K562 (cell line): ENCODE data around the gene PPP1CB. TPM values are rescaled to one million over a fixed set of nuclear protein-coding genes. Genes with fewer than 3 reads are reported as not detected.

ENCODE experiments used
- ATAC-seq: fragments of 200-7000 bp; cut with Tn5 transposase; 3 replicates; pipeline ENCODE4 v1.9.1; 2020; ENCODE audit warnings: moderate library complexity
- BruUV-seq: library from RNA; stranded (reverse); fragments of 400-500 nt; replicated peaks from 2 replicates; lab custom pipeline; 2021; lab: Mats Ljungman, UMichigan
- CTCF ChIA-PET: fragments of 300-600 bp; formaldehyde crosslinking; extraction: SDS; loops from one replicate; lab custom pipeline; 2021; ENCODE audit warnings: low intra/inter-chr PET ratio; lab: Yijun Ruan, JAX
- POLR2A ChIA-PET: fragments of 300-600, 350-650 bp; sonication (Branson Sonifier 250); formaldehyde crosslinking; extraction: SDS; loops from one replicate; lab custom pipeline; 2021; ENCODE audit warnings: antibody characterized with exemption, inconsistent platforms; lab: Yijun Ruan, JAX
- DNase-seq, 4 experiments: peaks; one replicate each; pipeline versions ENCODE4 v3.0.0 to v3.0.0-alpha.2; 2011 to 2018; ENCODE audit warnings: low spot score in 3 of 4, mixed read lengths in 3 of 4; ENCODE audit errors: extremely low read depth in 1 of 4
- FAIRE-seq: peaks from 2 replicates; lab custom pipeline; 2011; peaks lifted over from hg19 to GRCh38; lab: Jason Lieb, UNC
- H2AFZ ChIP-seq: 2 replicates; pipeline ENCODE4 v1.6.0; 2011; ENCODE audit warnings: low read depth, low read length, control low read depth, inconsistent platforms
- H3K27ac ChIP-seq: fragments of 200-600 bp; 3 replicates; pipeline ENCODE4 v1.8.0; 2011; ENCODE audit warnings: low read depth, mild to moderate bottlenecking, control low read depth, inconsistent platforms, low read length, moderate library complexity, mixed read lengths; ENCODE audit errors: extremely low read depth
- H3K27me3 ChIP-seq, 2 experiments: fragments of 300-600 bp in 1 of 2; 2 replicates in 1 of 2; 3 replicates in 1 of 2; pipeline versions ENCODE4 v1.6.0 to v1.8.0; 2011; ENCODE audit warnings: inconsistent platforms in 2 of 2, low read length in 2 of 2, mild to moderate bottlenecking in 1 of 2, mixed read lengths in 1 of 2, moderate library complexity in 1 of 2; ENCODE audit not compliant: control insufficient read depth in 2 of 2, insufficient read depth in 2 of 2
- H3K36me3 ChIP-seq: fragments of 300-600 bp; 3 replicates; pipeline ENCODE4 v1.8.0; 2011; ENCODE audit warnings: mild to moderate bottlenecking, low read length, inconsistent platforms; ENCODE audit not compliant: control insufficient read depth, insufficient read depth
- H3K4me1 ChIP-seq, 2 experiments: fragments of 200-600 bp in 1 of 2; replicated peaks in 1 of 2; 2 replicates in 1 of 2; 3 replicates in 1 of 2; pipeline versions ENCODE4 v1.5.1 to v1.8.0; 2011; ENCODE audit warnings: inconsistent platforms in 2 of 2, low read length in 2 of 2, mild to moderate bottlenecking in 1 of 2, mixed read lengths in 1 of 2, moderate library complexity in 1 of 2; ENCODE audit not compliant: control insufficient read depth in 2 of 2, insufficient read depth in 2 of 2
- H3K4me2 ChIP-seq: 2 replicates; pipeline ENCODE4 v1.6.1; 2011; ENCODE audit warnings: low read length, control low read depth, inconsistent platforms, mixed read lengths; ENCODE audit not compliant: insufficient read depth
- H3K4me3 ChIP-seq: fragments of 200-600 bp; sonication (generic), shearing (Covaris generic); 2 replicates; pipeline ENCODE4 v1.5.1; 2016; ENCODE audit warnings: control low read depth, inconsistent platforms
- H3K79me2 ChIP-seq: fragments of 200-600 bp; 3 replicates; pipeline ENCODE4 v1.8.0; 2011; ENCODE audit warnings: low read length, inconsistent platforms; ENCODE audit not compliant: control insufficient read depth, insufficient read depth
- H3K9ac ChIP-seq, 2 experiments: 2 replicates each; pipeline versions ENCODE4 v1.6.0 to v1.6.1; 2011; ENCODE audit warnings: low read depth in 2 of 2, low read length in 2 of 2, control low read depth in 1 of 2, inconsistent platforms in 1 of 2, mild to moderate bottlenecking in 1 of 2, mixed read lengths in 1 of 2; ENCODE audit not compliant: insufficient read depth in 1 of 2
- H3K9me1 ChIP-seq: one replicate; pipeline ENCODE4 v1.6.0; 2011; ENCODE audit warnings: inconsistent platforms, mild to moderate bottlenecking, low read length, moderate library complexity; ENCODE audit not compliant: control insufficient read depth, insufficient read depth
- H3K9me3 ChIP-seq: replicated peaks from 2 replicates; pipeline ENCODE4 v1.5.1; 2011; ENCODE audit warnings: low read depth, low read length, inconsistent platforms; ENCODE audit not compliant: control insufficient read depth, insufficient read depth
- H4K20me1 ChIP-seq: replicated peaks from 2 replicates; pipeline ENCODE4 v1.6.1; 2011; ENCODE audit warnings: low read length, inconsistent platforms, mixed read lengths; ENCODE audit not compliant: control insufficient read depth, insufficient read depth
- CBX3 ChIP-seq, 2 experiments: IDR thresholded peaks; 1 replicate in 1 of 2; 2 replicates in 1 of 2; pipeline ENCODE4 v1.6.1; 2012; ENCODE audit warnings: inconsistent platforms in 2 of 2, low read length in 2 of 2, borderline replicate concordance in 1 of 2, control low read depth in 1 of 2
- CBX8 ChIP-seq: fragments of 200-600 bp; sonication (generic); IDR thresholded peaks from 2 replicates; pipeline ENCODE4 v1.6.1; 2012; ENCODE audit warnings: borderline replicate concordance, mixed run types, low read depth, mild to moderate bottlenecking, moderate library complexity, mixed read lengths, low read length, control low read depth, inconsistent platforms; ENCODE audit not compliant: poor library complexity, severe bottlenecking; ENCODE audit errors: extremely low read depth
- JUNB ChIP-seq: fragments of 450-650 bp; formaldehyde crosslinking; conservative IDR thresholded peaks from 2 replicates; pipeline ENCODE4 v1.4.0; 2020; ENCODE audit warnings: mild to moderate bottlenecking
- ZNF12 ChIP-seq: sonication (generic); formaldehyde crosslinking; IDR thresholded peaks from 2 replicates; pipeline ENCODE4 v1.4.0; 2020; ENCODE audit warnings: mild to moderate bottlenecking, missing genetic modification reagents
- WGBS: fragments of 100-300 bp; shearing (Covaris generic); methylation state at CpG from one replicate; pipeline ENCODE4 v1.1.6; 2016; ENCODE audit warnings: low coverage, mixed read lengths; ENCODE audit not compliant: insufficient coverage; ENCODE audit errors: missing lambda C conversion rate; 5-methylcytosine and 5-hydroxymethylcytosine counted together
- in situ Hi-C: fragments of 300-500 bp; cut with MboI; formaldehyde crosslinking; loops from 4 replicates; pipeline ENCODE4 v1.15.0; 2018; ENCODE audit warnings: inconsistent platforms, mixed read lengths
- intact Hi-C: fragments of 100-400 bp; cut with micrococcal nuclease; formaldehyde crosslinking; loops from 2 replicates; pipeline ENCODE4 v1.14.2; 2022
- polyA plus RNA-seq, 8 experiments: library from polyadenylated mRNA; depleted of rRNA in 4 of 8; stranded (reverse) in 5 of 8; unstranded in 3 of 8; fragments of >200 nt; fragmentation: Nextera tagmentation in 2 of 8; fragmentation: Illumina TruSeq in 1 of 8; extraction: Ambion mirVana in 2 of 8; extraction: Trizol in 1 of 8; gene quantifications; 2 replicates each; pipeline versions ENCODE4 v1.2.1 to v1.2.3, GENCODE V29; 2011 to 2014; ENCODE audit warnings: inconsistent platforms in 1 of 8, missing spikeins in 1 of 8
- total RNA-seq, 7 experiments: library from RNA; depleted of rRNA in 6 of 7; stranded (reverse); fragments of >200 nt in 6 of 7; fragmentation: Illumina TruSeq in 2 of 7; extraction: Trizol in 2 of 7; gene quantifications; 2 replicates each; pipeline versions ENCODE4 v1.2.1 to v1.2.3, GENCODE V29; 2011 to 2021; ENCODE audit warnings: low replicate concordance in 1 of 7

The PPP1CB gene
- total and polyA plus RNA-seq, 9 of the 15 experiments (the other 6 are each of a cell fraction or from before 2014, with no cell fraction given): 25.6 to 118 (median 58.9) TPM

GRCh38 chr2:28768422-28768821 lies 16.8 kb downstream of the PPP1CB start:
- ATAC-seq (no peak), DNase-seq (no peak), FAIRE-seq (no peak)
- H3K9ac ChIP-seq: no peak overlapping the region
- H3K9me3 ChIP-seq: no peaks in the 10 kb centered on the region
- ChIA-PET CTCF (no interaction called here), POLR2A (interaction anchor here (1.6 to 2.5 kb wide), 3 partner anchors 10 to 17 kb away, joined by 4 to 7 read pairs (median 5); partner anchors contain the start of gene PPP1CB)
- no peak overlapping the region for H3K27ac ChIP-seq
- H2AFZ ChIP-seq: no peak overlapping the region
- in situ Hi-C loops: loop anchor here (25.0 kb wide), 1 partner anchor 181 kb away; no protein-coding TSS in a partner anchor
- H3K9me1 ChIP-seq: no peaks in the 10 kb centered on the region
- TF ChIP-seq ZNF12 (peak; percentile 94), JUNB (no peak)
- H3K36me3 ChIP-seq: no peaks in the 10 kb centered on the region; the same call in 2 of the 3 replicates
- peaks cover 0 to 4% of the 10 kb centered on the region in 2 experiments; a peak in 1 of 5 replicates for H3K4me1 ChIP-seq
- intact Hi-C loops: no loop called here
- peaks cover 97% of the 10 kb centered on the region for H3K79me2 ChIP-seq
- H3K4me3 ChIP-seq: no peak overlapping the region
- no peaks in the 10 kb centered on the region; the same call in 1 of the 2 replicates for H4K20me1 ChIP-seq
- BruUV-seq: no TSS peak
- H3K27me3 ChIP-seq: no peaks in the 10 kb centered on the region
- H3K4me2 ChIP-seq: no peak overlapping the region

- no peaks in the 10 kb centered on the region for H3K9me1 ChIP-seq
- in situ Hi-C loops (loop anchor here (25.0 kb wide), 1 partner anchor 182 kb away; no protein-coding TSS in a partner anchor), intact Hi-C loops (no loop called here)
- H3K4me2 ChIP-seq: no peak overlapping the region
- H3K9me3 ChIP-seq: no peaks in the 10 kb centered on the region
- BruUV-seq: no TSS peak
- H3K4me1 ChIP-seq: peaks cover 0 to 4% of the 10 kb centered on the region in 2 experiments; a peak in 1 of 5 replicates
- H3K4me3 ChIP-seq: no peak overlapping the region
- H3K27me3 ChIP-seq: no peaks in the 10 kb centered on the region
- CTCF ChIA-PET: no interaction called here
- H3K9ac ChIP-seq: no peak overlapping the region
- ATAC-seq (no peak), FAIRE-seq (no peak), DNase-seq (no peak)
- WGBS: 100% methylated on average over 3 of the region's 5 CpGs
- peaks cover 97% of the 10 kb centered on the region for H3K79me2 ChIP-seq
- H4K20me1 ChIP-seq: no peaks in the 10 kb centered on the region; the same call in 1 of the 2 replicates
- H3K27ac ChIP-seq: no peak overlapping the region
- no peak overlapping the region for H2AFZ ChIP-seq
- POLR2A ChIA-PET: interaction anchor here (1.0 to 2.5 kb wide), 4 partner anchors 9 to 19 kb away, joined by 3 to 7 read pairs (median 4); partner anchors contain the start of gene PPP1CB
- TF ChIP-seq CBX8 (no peak), CBX3 (IDR thresholded peaks at IDR 0.05; ENCODE audit: borderline replicate concordance in 1 of 2, low read length in 2 of 2) (peak in 1 of 2 experiments; percentile 37; a peak in 1 of 3 replicates)
- no peaks in the 10 kb centered on the region; the same call in 2 of the 3 replicates for H3K36me3 ChIP-seq
Observed at GRCh38 chr2:28768952-28769351, 17.3 kb downstream of the PPP1CB start.
